Right lobe of liver (tissue), 4 donors: ENCODE data around the gene ELFN1.

ENCODE experiments used
- POLR2A ChIP-seq: fragments of 450-650 bp; IDR thresholded peaks from one replicate; pipeline ENCODE4 v1.6.1; 2017; ENCODE audit warnings: antibody characterized with exemption, mild to moderate bottlenecking
- TF ChIP-seq, protein P1 (sequence below), 4 donors: fragments of 200-600 bp in 3 of 4; fragments of 450-650 bp in 1 of 4; IDR thresholded peaks; one replicate each; pipeline versions ENCODE4 v1.5.1 to v1.8.0; 2016 to 2022; ENCODE audit warnings: antibody characterized with exemption in 4 of 4, mild to moderate bottlenecking in 2 of 4
- donor health status: DM: no; HTN: no; CAD: no.
- donor health status: DM: no; HTN: no; CAD: no.
- donor health status: DM: no; HTN: yes; CAD: no.

DNA sequence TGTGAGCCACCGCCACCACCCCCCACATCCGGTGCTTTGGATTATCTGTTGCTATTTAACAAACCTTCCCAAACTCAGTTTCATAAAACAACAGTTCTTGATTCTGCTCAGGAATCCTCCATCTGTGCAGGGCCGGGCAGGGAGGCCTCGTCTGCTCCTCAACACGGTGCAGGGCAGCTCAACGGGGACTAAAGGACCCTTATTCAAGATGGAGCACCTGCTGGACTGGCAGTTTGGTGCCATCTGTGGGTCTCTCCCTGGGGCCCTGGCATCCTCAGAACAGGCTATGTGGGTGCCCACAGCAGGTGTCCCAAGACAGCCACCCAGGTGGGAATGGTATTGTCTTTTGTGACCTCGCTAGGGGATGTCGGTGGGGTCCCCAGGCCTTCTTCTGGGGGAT lies 31.0 kb upstream of the ELFN1 start:
- TF ChIP-seq, protein P1, sequence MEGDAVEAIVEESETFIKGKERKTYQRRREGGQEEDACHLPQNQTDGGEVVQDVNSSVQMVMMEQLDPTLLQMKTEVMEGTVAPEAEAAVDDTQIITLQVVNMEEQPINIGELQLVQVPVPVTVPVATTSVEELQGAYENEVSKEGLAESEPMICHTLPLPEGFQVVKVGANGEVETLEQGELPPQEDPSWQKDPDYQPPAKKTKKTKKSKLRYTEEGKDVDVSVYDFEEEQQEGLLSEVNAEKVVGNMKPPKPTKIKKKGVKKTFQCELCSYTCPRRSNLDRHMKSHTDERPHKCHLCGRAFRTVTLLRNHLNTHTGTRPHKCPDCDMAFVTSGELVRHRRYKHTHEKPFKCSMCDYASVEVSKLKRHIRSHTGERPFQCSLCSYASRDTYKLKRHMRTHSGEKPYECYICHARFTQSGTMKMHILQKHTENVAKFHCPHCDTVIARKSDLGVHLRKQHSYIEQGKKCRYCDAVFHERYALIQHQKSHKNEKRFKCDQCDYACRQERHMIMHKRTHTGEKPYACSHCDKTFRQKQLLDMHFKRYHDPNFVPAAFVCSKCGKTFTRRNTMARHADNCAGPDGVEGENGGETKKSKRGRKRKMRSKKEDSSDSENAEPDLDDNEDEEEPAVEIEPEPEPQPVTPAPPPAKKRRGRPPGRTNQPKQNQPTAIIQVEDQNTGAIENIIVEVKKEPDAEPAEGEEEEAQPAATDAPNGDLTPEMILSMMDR (IDR thresholded peaks at IDR 0.05) = no peak
- no peak for TF ChIP-seq POLR2A
